ENCODE results near the gene LRRC7.

Gene LRRC7

GRCh38 chr1:69568421-69569174 lies 876 bp downstream of the LRRC7 start:
- H3K4me3 ChIP-seq (ENCODE audit: low read depth, low read length): no peak overlapping the region
- no peak for TF ChIP-seq CTCF (IDR thresholded peaks at IDR 0.05; ENCODE audit: low read depth, low read length, missing control alignments)
- no peak for DNase-seq (ENCODE audit: low read depth)

GRCh38 chr1:69569175-69569541 lies 1.4 kb downstream of the LRRC7 start:
- no peak for DNase-seq (ENCODE audit: low read depth)
- no peak overlapping the region for H3K4me3 ChIP-seq (ENCODE audit: low read depth, low read length)
- no peak for TF ChIP-seq CTCF (IDR thresholded peaks at IDR 0.05; ENCODE audit: low read depth, low read length, missing control alignments)

GRCh38 chr1:69569576-69570328 lies 2.0 kb downstream of the LRRC7 start:
- TF ChIP-seq CTCF (IDR thresholded peaks at IDR 0.05; ENCODE audit: low read depth, low read length, missing control alignments): no peak
- no peak for DNase-seq (ENCODE audit: low read depth)
- no peak overlapping the region for H3K4me3 ChIP-seq (ENCODE audit: low read depth, low read length)

GRCh38 chr1:69570356-69570755 lies 2.6 kb downstream of the LRRC7 start:
- H3K4me3 ChIP-seq (ENCODE audit: low read depth, low read length): no peak overlapping the region
- DNase-seq (ENCODE audit: low read depth): no peak
- no peak for TF ChIP-seq CTCF (IDR thresholded peaks at IDR 0.05; ENCODE audit: low read depth, low read length, missing control alignments)

- DNase-seq (ENCODE audit: low read depth): no peak
- no peak for TF ChIP-seq CTCF (IDR thresholded peaks at IDR 0.05; ENCODE audit: low read depth, low read length, missing control alignments)
- no peak overlapping the region for H3K4me3 ChIP-seq (ENCODE audit: low read depth, low read length)
Observed at GRCh38 chr1:69572921-69573320, 5.2 kb downstream of the LRRC7 start.

- no peak for TF ChIP-seq CTCF (IDR thresholded peaks at IDR 0.05; ENCODE audit: low read depth, low read length, missing control alignments)
- no peak overlapping the region for H3K4me3 ChIP-seq (ENCODE audit: low read depth, low read length)
- DNase-seq (ENCODE audit: low read depth): no peak
Observed at GRCh38 chr1:69573911-69574310, 6.2 kb downstream of the LRRC7 start.
